GM23338 (cell line): ENCODE measurements around the gene FNDC3B. TPM values are rescaled to one million over a fixed set of nuclear protein-coding genes. Genes with fewer than 3 reads are reported as not detected.

Experiments used
- ATAC-seq: fragments of 200-7000 bp; cut with Tn5 transposase; 3 replicates; pipeline ENCODE4 v1.9.1; 2020
- DNase-seq: peaks from one replicate; pipeline ENCODE4 v3.0.0-alpha.2; 2015; ENCODE audit warnings: low spot score
- H2AFZ ChIP-seq: fragments of 200-600 bp; sonication (generic); 2 replicates; pipeline ENCODE4 v1.8.0; 2016; ENCODE audit warnings: antibody characterized with exemption, mild to moderate bottlenecking, moderate library complexity
- H3F3A ChIP-seq: fragments of 200-600 bp; sonication (generic); replicated peaks from 2 replicates; pipeline ENCODE4 v1.8.0; 2017; ENCODE audit warnings: antibody characterized with exemption, mixed run types, low read depth
- H3K27ac ChIP-seq: fragments of 200-600 bp; sonication (generic); 2 replicates; pipeline ENCODE4 v1.6.1; 2016; ENCODE audit warnings: low read depth
- H3K27me3 ChIP-seq: fragments of 200-600 bp; sonication (generic); 2 replicates; pipeline ENCODE4 v1.8.0; 2016; ENCODE audit warnings: mild to moderate bottlenecking, mixed run types, moderate library complexity; ENCODE audit not compliant: insufficient read depth
- H3K36me3 ChIP-seq: fragments of 200-600 bp; sonication (generic); 2 replicates; pipeline ENCODE4 v1.8.0; 2016; ENCODE audit warnings: mild to moderate bottlenecking; ENCODE audit not compliant: insufficient read depth
- H3K4me1 ChIP-seq: fragments of 200-600 bp; sonication (generic); 2 replicates; pipeline ENCODE4 v1.8.0; 2016; ENCODE audit warnings: mild to moderate bottlenecking, moderate library complexity; ENCODE audit not compliant: insufficient read depth
- H3K4me2 ChIP-seq: fragments of 200-600 bp; sonication (generic); 2 replicates; pipeline ENCODE4 v1.7.1; 2017; ENCODE audit warnings: mixed run types
- H3K4me3 ChIP-seq: fragments of 200-600 bp; sonication (generic); 2 replicates; pipeline ENCODE4 v1.6.1; 2016; ENCODE audit warnings: mixed run types
- H3K79me2 ChIP-seq: fragments of 200-600 bp; sonication (generic); replicated peaks from 2 replicates; pipeline ENCODE4 v1.8.0; 2017; ENCODE audit warnings: mild to moderate bottlenecking; ENCODE audit not compliant: insufficient read depth
- H3K9me2 ChIP-seq: fragments of 200-600 bp; sonication (generic); 2 replicates; pipeline ENCODE4 v1.8.0; 2017; ENCODE audit not compliant: insufficient read depth
- H4K20me1 ChIP-seq: fragments of 200-600 bp; sonication (generic); replicated peaks from 2 replicates; pipeline ENCODE4 v1.8.0; 2017; ENCODE audit warnings: mild to moderate bottlenecking; ENCODE audit not compliant: insufficient read depth
- H3K27ac Mint-ChIP-seq: 2 replicates; pipeline ENCODE4 v1.8.0; 2020; ENCODE audit warnings: inconsistent platforms, mild to moderate bottlenecking, moderate library complexity, mixed read lengths
- H3K27me3 Mint-ChIP-seq: 3 replicates; pipeline ENCODE4 v1.8.0; 2022; ENCODE audit warnings: low read depth, mild to moderate bottlenecking, moderate library complexity, mixed read lengths, inconsistent platforms; ENCODE audit not compliant: insufficient read depth, poor library complexity
- H3K36me3 Mint-ChIP-seq: 3 replicates; pipeline ENCODE4 v1.8.0; 2021; ENCODE audit warnings: low read depth, mild to moderate bottlenecking, inconsistent platforms, moderate library complexity, mixed read lengths
- H3K4me1 Mint-ChIP-seq: 3 replicates; pipeline ENCODE4 v1.8.0; 2020; ENCODE audit warnings: mild to moderate bottlenecking, inconsistent platforms, mixed read lengths
- H3K4me3 Mint-ChIP-seq: 3 replicates; pipeline ENCODE4 v1.8.0; 2021; ENCODE audit warnings: moderate library complexity, mild to moderate bottlenecking, inconsistent platforms, mixed read lengths
- H3K9me3 Mint-ChIP-seq: 3 replicates; pipeline ENCODE4 v1.8.0; 2020; ENCODE audit warnings: moderate library complexity, mild to moderate bottlenecking, inconsistent platforms, mixed read lengths
- EZH2 ChIP-seq: fragments of 200-600 bp; sonication (generic); IDR thresholded peaks from one replicate; pipeline ENCODE4 v1.8.0; 2017; ENCODE audit warnings: antibody characterized with exemption, mild to moderate bottlenecking, low read depth; ENCODE audit not compliant: unreplicated experiment
- JUNB ChIP-seq: IDR thresholded peaks from one replicate; pipeline ENCODE4 v1.6.1; 2016; ENCODE audit warnings: antibody characterized with exemption; ENCODE audit not compliant: unreplicated experiment
- NANOG ChIP-seq: IDR thresholded peaks from 2 replicates; pipeline ENCODE4 v1.6.1; 2016; ENCODE audit warnings: antibody characterized with exemption, borderline replicate concordance
- POLR2AphosphoS5 ChIP-seq: IDR thresholded peaks from 2 replicates; pipeline ENCODE4 v1.6.1; 2016; ENCODE audit warnings: antibody characterized with exemption, low read depth
- ZNF331 ChIP-seq: fragments of 250-450 bp; sonication (Bioruptor Pico); IDR thresholded peaks from 2 replicates; pipeline ENCODE4 v1.5.0; 2020; ENCODE audit warnings: low read depth, mild to moderate bottlenecking, moderate library complexity
- polyA plus RNA-seq: library from polyadenylated mRNA; unstranded; fragments of >200 nt; fragmentation: Nextera tagmentation; extraction: Ambion mirVana; gene quantifications from 2 replicates; pipeline ENCODE4 v1.2.1, GENCODE V29; 2016
- total RNA-seq: library from RNA; depleted of rRNA; stranded (reverse); fragments of >200 nt; shearing (Covaris generic); gene quantifications from 2 replicates; pipeline ENCODE4 v1.2.3, GENCODE V29; 2014
- TF ChIP-seq, protein P1 (sequence below): fragments of 250-450 bp; sonication (Bioruptor Pico); IDR thresholded peaks from 2 replicates; pipeline ENCODE4 v1.5.0; 2020; ENCODE audit warnings: mild to moderate bottlenecking, moderate library complexity
- TF ChIP-seq, protein P2 (sequence below): IDR thresholded peaks from one replicate; pipeline ENCODE4 v1.6.1; 2018; ENCODE audit warnings: antibody characterized with exemption; ENCODE audit not compliant: unreplicated experiment
- TF ChIP-seq, protein P3 (sequence below): IDR thresholded peaks from 2 replicates; pipeline ENCODE4 v1.6.1; 2016; ENCODE audit warnings: antibody characterized with exemption
- TF ChIP-seq, protein P4 (sequence below), 2 experiments: fragments of 200-600 bp in 1 of 2; sonication (generic) in 1 of 2; conservative IDR thresholded peaks; 2 replicates each; pipeline versions ENCODE4 v1.5.1 to v1.6.1; 2016 to 2017; ENCODE audit warnings: antibody characterized with exemption in 2 of 2, low read depth in 2 of 2, mild to moderate bottlenecking in 2 of 2, moderate library complexity in 1 of 2

The FNDC3B gene
- total and polyA plus RNA-seq, 2 experiments from 2014 or later, result 19.1 to 55.4 TPM

DNA sequence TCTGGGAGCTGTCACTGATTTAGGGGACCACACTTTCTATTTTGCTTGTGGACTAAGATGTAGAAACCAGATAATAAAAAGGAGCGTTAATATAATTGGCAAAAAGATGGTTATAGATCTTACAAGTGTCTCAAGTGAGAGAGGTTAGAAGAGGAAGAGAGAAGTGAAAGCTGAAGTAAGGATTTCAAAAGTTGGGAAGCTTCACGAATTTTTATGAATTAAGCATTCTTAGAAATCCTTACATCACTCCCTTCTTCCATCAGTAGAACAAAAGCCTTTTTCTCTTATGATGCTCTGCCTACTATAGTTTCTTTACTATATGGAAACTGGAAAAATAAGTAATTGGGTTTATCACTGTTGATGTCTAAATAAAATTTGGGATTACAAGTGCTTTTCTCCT lies 146.5 kb downstream of the FNDC3B start (continued):
- TF ChIP-seq, protein P1, sequence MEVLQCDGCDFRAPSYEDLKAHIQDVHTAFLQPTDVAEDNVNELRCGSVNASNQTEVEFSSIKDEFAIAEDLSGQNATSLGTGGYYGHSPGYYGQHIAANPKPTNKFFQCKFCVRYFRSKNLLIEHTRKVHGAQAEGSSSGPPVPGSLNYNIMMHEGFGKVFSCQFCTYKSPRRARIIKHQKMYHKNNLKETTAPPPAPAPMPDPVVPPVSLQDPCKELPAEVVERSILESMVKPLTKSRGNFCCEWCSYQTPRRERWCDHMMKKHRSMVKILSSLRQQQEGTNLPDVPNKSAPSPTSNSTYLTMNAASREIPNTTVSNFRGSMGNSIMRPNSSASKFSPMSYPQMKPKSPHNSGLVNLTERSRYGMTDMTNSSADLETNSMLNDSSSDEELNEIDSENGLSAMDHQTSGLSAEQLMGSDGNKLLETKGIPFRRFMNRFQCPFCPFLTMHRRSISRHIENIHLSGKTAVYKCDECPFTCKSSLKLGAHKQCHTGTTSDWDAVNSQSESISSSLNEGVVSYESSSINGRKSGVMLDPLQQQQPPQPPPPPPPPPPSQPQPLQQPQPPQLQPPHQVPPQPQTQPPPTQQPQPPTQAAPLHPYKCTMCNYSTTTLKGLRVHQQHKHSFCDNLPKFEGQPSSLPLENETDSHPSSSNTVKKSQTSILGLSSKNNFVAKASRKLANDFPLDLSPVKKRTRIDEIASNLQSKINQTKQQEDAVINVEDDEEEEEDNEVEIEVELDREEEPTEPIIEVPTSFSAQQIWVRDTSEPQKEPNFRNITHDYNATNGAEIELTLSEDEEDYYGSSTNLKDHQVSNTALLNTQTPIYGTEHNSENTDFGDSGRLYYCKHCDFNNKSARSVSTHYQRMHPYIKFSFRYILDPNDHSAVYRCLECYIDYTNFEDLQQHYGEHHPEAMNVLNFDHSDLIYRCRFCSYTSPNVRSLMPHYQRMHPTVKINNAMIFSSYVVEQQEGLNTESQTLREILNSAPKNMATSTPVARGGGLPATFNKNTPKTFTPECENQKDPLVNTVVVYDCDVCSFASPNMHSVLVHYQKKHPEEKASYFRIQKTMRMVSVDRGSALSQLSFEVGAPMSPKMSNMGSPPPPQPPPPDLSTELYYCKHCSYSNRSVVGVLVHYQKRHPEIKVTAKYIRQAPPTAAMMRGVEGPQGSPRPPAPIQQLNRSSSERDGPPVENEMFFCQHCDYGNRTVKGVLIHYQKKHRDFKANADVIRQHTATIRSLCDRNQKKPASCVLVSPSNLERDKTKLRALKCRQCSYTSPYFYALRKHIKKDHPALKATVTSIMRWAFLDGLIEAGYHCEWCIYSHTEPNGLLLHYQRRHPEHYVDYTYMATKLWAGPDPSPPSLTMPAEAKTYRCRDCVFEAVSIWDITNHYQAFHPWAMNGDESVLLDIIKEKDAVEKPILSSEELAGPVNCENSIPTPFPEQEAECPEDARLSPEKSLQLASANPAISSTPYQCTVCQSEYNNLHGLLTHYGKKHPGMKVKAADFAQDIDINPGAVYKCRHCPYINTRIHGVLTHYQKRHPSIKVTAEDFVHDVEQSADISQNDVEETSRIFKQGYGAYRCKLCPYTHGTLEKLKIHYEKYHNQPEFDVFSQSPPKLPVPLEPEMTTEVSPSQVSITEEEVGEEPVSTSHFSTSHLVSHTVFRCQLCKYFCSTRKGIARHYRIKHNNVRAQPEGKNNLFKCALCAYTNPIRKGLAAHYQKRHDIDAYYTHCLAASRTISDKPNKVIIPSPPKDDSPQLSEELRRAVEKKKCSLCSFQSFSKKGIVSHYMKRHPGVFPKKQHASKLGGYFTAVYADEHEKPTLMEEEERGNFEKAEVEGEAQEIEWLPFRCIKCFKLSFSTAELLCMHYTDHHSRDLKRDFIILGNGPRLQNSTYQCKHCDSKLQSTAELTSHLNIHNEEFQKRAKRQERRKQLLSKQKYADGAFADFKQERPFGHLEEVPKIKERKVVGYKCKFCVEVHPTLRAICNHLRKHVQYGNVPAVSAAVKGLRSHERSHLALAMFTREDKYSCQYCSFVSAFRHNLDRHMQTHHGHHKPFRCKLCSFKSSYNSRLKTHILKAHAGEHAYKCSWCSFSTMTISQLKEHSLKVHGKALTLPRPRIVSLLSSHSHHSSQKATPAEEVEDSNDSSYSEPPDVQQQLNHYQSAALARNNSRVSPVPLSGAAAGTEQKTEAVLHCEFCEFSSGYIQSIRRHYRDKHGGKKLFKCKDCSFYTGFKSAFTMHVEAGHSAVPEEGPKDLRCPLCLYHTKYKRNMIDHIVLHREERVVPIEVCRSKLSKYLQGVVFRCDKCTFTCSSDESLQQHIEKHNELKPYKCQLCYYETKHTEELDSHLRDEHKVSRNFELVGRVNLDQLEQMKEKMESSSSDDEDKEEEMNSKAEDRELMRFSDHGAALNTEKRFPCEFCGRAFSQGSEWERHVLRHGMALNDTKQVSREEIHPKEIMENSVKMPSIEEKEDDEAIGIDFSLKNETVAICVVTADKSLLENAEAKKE (CRISPR knock-in tag), result no peak
- no peak for TF ChIP-seq NANOG
- TF ChIP-seq ZNF331 (CRISPR knock-in tag), result no peak
- no peak for TF ChIP-seq JUNB
- TF ChIP-seq EZH2, result no peak
- TF ChIP-seq, protein P2, sequence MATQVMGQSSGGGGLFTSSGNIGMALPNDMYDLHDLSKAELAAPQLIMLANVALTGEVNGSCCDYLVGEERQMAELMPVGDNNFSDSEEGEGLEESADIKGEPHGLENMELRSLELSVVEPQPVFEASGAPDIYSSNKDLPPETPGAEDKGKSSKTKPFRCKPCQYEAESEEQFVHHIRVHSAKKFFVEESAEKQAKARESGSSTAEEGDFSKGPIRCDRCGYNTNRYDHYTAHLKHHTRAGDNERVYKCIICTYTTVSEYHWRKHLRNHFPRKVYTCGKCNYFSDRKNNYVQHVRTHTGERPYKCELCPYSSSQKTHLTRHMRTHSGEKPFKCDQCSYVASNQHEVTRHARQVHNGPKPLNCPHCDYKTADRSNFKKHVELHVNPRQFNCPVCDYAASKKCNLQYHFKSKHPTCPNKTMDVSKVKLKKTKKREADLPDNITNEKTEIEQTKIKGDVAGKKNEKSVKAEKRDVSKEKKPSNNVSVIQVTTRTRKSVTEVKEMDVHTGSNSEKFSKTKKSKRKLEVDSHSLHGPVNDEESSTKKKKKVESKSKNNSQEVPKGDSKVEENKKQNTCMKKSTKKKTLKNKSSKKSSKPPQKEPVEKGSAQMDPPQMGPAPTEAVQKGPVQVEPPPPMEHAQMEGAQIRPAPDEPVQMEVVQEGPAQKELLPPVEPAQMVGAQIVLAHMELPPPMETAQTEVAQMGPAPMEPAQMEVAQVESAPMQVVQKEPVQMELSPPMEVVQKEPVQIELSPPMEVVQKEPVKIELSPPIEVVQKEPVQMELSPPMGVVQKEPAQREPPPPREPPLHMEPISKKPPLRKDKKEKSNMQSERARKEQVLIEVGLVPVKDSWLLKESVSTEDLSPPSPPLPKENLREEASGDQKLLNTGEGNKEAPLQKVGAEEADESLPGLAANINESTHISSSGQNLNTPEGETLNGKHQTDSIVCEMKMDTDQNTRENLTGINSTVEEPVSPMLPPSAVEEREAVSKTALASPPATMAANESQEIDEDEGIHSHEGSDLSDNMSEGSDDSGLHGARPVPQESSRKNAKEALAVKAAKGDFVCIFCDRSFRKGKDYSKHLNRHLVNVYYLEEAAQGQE, result no peak

GRCh38 chr3:172186607-172187006 lies 147.2 kb downstream of the FNDC3B start:
- ATAC-seq (no peak), DNase-seq (no peak)
- peaks cover 28% of the 10 kb centered on the region for H3K4me1 ChIP-seq
- no peak overlapping the region for H2AFZ ChIP-seq
- no peak overlapping the region for H3K4me3 Mint-ChIP-seq
- peaks cover 65% of the 10 kb centered on the region for H3K79me2 ChIP-seq
- H3K4me1 Mint-ChIP-seq, result peaks cover 35% of the 10 kb centered on the region
- H3K36me3 Mint-ChIP-seq, result no peaks in the 10 kb centered on the region
- no peaks in the 10 kb centered on the region for H3K36me3 ChIP-seq
- no peaks in the 10 kb centered on the region for H3F3A ChIP-seq
- H3K9me2 ChIP-seq, result no peaks in the 10 kb centered on the region
- H3K4me2 ChIP-seq, result no peak overlapping the region
- no peaks in the 10 kb centered on the region for H3K27me3 ChIP-seq
- H3K9me3 Mint-ChIP-seq, result no peaks in the 10 kb centered on the region
- H3K4me3 ChIP-seq, result no peak overlapping the region
- H4K20me1 ChIP-seq, result no peaks in the 10 kb centered on the region
- H3K27me3 Mint-ChIP-seq, result no peaks in the 10 kb centered on the region
- H3K27ac ChIP-seq, result no peak overlapping the region
- H3K27ac Mint-ChIP-seq, result no peak overlapping the region
- TF ChIP-seq JUNB (no peak), POLR2AphosphoS5 (no peak), ZNF331 (CRISPR knock-in tag) (no peak)
- TF ChIP-seq, protein P3, sequence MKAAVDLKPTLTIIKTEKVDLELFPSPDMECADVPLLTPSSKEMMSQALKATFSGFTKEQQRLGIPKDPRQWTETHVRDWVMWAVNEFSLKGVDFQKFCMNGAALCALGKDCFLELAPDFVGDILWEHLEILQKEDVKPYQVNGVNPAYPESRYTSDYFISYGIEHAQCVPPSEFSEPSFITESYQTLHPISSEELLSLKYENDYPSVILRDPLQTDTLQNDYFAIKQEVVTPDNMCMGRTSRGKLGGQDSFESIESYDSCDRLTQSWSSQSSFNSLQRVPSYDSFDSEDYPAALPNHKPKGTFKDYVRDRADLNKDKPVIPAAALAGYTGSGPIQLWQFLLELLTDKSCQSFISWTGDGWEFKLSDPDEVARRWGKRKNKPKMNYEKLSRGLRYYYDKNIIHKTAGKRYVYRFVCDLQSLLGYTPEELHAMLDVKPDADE, result no peak
- TF ChIP-seq, protein P4, sequence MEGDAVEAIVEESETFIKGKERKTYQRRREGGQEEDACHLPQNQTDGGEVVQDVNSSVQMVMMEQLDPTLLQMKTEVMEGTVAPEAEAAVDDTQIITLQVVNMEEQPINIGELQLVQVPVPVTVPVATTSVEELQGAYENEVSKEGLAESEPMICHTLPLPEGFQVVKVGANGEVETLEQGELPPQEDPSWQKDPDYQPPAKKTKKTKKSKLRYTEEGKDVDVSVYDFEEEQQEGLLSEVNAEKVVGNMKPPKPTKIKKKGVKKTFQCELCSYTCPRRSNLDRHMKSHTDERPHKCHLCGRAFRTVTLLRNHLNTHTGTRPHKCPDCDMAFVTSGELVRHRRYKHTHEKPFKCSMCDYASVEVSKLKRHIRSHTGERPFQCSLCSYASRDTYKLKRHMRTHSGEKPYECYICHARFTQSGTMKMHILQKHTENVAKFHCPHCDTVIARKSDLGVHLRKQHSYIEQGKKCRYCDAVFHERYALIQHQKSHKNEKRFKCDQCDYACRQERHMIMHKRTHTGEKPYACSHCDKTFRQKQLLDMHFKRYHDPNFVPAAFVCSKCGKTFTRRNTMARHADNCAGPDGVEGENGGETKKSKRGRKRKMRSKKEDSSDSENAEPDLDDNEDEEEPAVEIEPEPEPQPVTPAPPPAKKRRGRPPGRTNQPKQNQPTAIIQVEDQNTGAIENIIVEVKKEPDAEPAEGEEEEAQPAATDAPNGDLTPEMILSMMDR (conservative IDR thresholded peaks at IDR 0.05; ENCODE audit: low read depth in 2 of 2), result no peak
